Measurements from ENCODE around the gene FOXP2.
A peak's percentile ranks its signal among the peaks of the same experiment; 100 is the strongest.
"Not testable (repeated sequence)": the region's sequence is repeated elsewhere in the genome, so short reads cannot be mapped to it uniquely, and the experiment has no call there.

FOXP2 gene

DNA sequence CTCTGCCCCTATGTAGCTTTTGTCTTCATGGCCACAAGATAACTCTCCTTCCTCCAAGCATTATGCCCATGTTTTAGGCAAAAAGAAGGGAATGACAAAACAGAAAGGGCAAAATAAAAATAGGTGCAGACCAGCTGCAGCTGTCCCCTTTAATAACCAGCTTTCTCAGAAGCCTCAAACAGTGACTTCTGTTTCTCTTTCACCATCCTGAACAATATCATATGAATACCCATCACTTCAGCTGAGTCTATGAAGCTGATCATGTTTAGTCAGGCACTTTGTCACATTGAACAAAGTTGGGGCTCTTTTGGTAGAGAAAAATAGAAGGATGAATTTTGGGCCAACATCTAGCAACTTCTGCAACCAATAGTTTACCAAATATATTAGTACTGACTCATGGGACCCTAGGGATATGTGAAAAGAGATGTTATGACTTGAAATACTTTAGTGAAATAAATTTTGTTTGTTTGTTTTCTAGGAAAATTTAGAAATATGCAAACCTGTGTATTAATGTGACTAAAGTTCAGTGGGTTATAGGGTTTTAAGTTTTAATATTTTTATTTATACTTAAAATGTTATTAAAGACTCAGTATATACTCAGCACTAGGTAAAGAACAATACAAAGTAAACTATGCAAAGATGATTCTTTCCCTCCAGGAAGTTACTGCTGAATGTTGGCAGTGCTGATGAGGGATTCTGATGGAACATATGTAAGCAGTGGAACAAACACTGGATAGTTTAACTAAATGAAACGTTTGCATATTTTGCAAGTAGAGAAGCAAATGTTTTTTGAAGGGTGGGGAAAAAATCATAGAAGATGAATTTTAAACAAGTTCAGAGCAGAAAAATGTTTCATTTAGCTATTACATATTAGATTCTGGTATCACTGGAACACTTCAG is 133.7 kb downstream of the FOXP2 start:
- H3K4me3 ChIP-seq (ENCODE audit: low read depth, low read length), result no peak overlapping the region
- TF ChIP-seq, protein P1, sequence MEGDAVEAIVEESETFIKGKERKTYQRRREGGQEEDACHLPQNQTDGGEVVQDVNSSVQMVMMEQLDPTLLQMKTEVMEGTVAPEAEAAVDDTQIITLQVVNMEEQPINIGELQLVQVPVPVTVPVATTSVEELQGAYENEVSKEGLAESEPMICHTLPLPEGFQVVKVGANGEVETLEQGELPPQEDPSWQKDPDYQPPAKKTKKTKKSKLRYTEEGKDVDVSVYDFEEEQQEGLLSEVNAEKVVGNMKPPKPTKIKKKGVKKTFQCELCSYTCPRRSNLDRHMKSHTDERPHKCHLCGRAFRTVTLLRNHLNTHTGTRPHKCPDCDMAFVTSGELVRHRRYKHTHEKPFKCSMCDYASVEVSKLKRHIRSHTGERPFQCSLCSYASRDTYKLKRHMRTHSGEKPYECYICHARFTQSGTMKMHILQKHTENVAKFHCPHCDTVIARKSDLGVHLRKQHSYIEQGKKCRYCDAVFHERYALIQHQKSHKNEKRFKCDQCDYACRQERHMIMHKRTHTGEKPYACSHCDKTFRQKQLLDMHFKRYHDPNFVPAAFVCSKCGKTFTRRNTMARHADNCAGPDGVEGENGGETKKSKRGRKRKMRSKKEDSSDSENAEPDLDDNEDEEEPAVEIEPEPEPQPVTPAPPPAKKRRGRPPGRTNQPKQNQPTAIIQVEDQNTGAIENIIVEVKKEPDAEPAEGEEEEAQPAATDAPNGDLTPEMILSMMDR (conservative IDR thresholded peaks at IDR 0.05; ENCODE audit: low read depth, low read length), result no peak
- DNase-seq (ENCODE audit: low read depth), result peak; percentile 13

DNA sequence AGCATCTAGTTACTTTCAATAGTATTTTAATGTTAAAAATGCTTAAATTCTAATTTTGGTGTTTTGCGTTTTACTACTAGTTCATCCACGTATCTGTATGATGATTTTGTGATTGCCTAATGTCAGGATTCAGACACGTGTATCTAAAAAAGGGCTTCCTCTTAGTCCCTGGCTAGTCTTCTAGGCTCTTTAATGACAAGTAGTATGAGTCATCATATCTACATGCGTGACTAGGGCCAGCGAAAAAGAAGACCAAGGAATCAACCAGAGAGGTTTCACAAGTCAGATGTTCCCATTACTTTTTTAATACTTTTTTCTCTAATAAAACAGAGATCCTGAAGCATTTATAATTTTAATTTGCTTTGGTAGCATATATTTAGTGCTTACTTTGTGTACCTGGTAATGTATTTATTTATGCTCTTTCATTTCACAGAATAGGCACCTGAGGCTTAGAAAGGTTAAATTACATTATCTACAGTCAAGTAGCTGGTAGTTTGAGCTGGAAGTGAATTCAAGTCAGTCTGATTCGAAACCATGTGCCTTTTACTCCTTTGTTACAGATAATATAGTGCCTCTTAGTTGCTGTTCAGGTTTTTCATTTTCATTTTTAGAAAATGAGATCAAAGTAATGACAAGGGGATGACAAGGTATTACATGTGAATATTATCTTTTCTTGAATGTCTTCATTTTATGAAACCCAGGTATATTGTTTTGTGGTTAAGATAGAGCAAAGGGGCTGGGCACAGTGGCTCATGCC is 140.3 kb downstream of the FOXP2 start:
- TF ChIP-seq, protein P1 (conservative IDR thresholded peaks at IDR 0.05; ENCODE audit: low read depth, low read length), result no peak
- no peak overlapping the region for H3K4me3 ChIP-seq (ENCODE audit: low read depth, low read length)
- DNase-seq (ENCODE audit: low read depth), result peak; percentile 39

DNA sequence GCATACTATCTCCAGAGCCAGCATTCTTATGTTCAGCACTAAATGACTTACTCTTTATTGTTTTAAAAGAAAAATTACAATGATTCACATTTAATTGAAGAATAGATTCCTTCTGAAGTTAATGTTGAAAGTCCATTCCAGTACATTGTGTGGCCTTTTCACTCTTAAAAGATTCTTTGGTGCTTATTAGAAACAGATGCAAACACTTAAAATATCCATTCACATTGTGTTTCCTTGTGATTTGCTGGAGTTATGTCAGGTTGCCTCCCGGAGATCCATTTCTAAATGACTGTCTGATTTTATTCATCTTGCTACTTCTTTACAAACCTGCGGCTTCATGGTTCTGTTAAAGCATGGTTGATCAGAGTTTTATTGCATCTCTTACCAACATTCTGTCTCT is 152.8 kb downstream of the FOXP2 start:
- H3K4me3 ChIP-seq (ENCODE audit: low read depth, low read length), result no peak overlapping the region
- DNase-seq (ENCODE audit: low read depth), result no peak
- TF ChIP-seq, protein P1 (conservative IDR thresholded peaks at IDR 0.05; ENCODE audit: low read depth, low read length), result no peak

DNA sequence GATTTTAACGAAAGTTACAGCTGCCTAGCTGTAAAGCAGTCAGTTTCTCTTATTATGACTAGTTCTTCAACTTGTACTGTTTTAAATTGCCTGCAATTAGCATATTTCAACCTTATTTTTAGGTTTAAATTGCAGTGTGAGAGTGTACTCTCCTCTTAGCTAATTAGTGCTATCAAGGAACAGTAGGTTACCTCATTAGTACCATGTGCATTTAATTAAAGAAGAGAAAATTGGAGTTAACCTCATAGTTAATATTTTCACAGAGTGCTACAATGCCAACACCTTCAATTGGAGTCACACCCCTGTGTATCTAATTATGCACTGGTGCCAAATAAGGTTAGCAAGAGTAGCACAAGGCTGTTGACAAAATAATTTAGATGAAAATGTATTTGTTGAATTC is 154.6 kb downstream of the FOXP2 start:
- DNase-seq (ENCODE audit: low read depth), result no peak
- TF ChIP-seq, protein P1 (conservative IDR thresholded peaks at IDR 0.05; ENCODE audit: low read depth, low read length), result no peak
- no peak overlapping the region for H3K4me3 ChIP-seq (ENCODE audit: low read depth, low read length)

DNA sequence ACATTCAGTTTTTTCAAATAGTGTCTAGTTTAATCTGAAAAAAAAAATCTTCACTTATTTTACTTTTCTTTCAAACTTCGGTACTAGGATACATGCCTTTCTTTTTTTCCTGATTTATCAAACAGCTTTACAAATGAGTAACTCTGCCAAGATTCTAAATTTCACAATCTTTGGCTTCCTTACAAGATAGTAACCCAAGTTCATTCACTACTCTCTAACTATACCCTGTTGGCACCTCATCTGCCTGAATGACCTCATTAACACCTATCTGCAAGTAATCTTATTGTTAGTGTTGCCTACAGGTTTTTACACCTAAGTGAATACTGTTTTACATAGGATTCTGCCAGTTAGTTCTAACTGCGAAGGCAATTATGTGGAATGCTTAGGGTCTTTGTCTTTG is 159.8 kb downstream of the FOXP2 start:
- peak; percentile 69 for DNase-seq (ENCODE audit: low read depth)
- TF ChIP-seq, protein P1 (conservative IDR thresholded peaks at IDR 0.05; ENCODE audit: low read depth, low read length), result no peak
- H3K4me3 ChIP-seq (ENCODE audit: low read depth, low read length), result no peak overlapping the region

DNA sequence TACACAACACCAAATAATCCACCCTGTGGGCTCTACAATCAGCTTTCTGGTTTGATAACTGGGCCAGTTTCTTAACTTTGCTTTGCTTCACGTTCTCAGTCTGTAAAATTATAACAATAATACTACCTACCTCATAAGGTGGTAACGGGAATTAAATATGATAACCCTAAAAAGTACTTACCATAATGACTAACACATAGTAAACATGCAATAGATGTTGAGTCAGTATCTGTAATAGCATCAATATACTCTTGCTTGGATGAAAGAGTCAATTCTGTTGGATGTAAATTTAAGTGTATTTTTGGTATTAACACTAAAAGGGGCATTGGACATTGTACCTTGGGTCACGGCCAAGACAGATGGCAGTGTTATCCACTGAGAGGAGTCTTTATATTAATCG is 160.5 kb downstream of the FOXP2 start:
- H3K4me3 ChIP-seq (ENCODE audit: low read depth, low read length), result no peak overlapping the region
- TF ChIP-seq, protein P1 (conservative IDR thresholded peaks at IDR 0.05; ENCODE audit: low read depth, low read length), result no peak
- no peak for DNase-seq (ENCODE audit: low read depth)

DNA sequence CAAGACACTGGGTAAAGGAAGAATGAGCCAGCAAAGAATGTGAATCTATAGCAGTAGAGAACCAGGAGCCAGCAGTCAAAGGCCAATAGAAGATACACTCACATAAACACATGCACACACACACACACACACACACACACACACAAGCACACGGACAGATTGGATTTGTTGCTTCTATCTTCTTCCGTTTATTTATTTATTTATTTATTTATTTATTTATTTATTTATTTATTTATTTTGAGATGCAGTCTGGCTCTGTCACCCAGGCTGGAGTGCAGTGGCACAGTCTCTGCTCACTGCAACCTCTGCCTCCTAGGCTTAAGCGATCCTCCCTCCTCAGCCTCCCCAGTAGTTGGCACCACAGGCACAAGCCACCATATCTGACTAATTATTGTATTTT is 166.3 kb downstream of the FOXP2 start:
- H3K4me3 ChIP-seq (ENCODE audit: low read depth, low read length), result not testable (repeated sequence)

More for the DNA sequence above, 166.3 kb downstream of the FOXP2 start:
- DNase-seq (ENCODE audit: low read depth), result not testable (repeated sequence)
